Erythroblast (primary cell): ENCODE results near the gene RAD51B.

Source experiments
- GATA1 ChIP-seq: IDR thresholded peaks from 2 replicates; pipeline ENCODE4 v1.6.1; 2011; ENCODE audit warnings: low read depth, mild to moderate bottlenecking, control low read depth, low read length, moderate library complexity
- POLR2A ChIP-seq: IDR thresholded peaks from 2 replicates; pipeline ENCODE4 v1.6.1; 2011; ENCODE audit warnings: mild to moderate bottlenecking, low read length

DNA sequence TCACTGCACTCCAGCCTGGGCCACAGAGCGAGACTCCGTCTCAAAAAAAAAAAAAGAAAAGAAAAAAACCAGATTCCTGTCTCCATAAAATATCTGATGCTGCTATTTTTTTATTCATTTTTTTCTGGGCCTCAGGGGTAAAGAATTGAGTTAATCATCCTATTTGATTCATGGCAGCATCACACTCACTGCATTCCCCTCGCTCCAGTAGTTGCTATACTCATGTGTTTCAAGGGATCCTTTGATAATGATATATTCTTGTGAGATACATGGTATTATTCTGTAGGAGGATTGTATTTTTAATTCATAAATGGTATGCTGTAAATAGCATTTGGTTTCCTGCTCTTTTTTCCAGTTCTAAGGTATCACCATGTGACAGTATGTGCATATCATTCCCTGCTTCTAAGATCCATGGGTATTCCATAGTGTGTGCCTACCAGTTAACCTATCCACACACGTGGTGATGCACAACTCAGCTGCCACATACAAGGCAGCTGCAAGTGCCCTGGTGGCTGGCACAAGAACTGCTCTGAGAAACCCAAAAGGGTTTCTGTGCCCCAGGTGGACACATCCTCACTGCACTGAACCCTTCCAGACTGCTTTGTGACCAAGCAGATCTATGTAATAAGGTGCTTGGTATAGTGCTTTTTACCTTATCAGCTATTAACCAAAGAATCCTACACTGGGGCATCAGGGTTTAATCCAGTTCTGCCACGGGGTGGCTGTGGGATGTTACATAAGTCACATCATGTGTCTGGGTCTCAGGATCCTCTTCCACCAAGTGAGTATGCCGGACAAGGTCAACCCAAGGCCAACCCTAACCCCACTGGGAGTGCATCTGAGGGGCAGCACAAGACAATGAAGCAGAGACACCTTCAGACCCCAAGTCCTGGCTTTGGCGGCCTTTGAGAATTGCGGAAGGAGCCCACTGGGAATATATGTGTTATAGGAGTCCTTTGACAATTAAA, 898.7 kb downstream of the RAD51B start:
- TF ChIP-seq POLR2A (no peak), GATA1 (no peak)
